Measurements from ENCODE around the gene SDHAF2. TPM values are rescaled to one million over a fixed set of nuclear protein-coding genes. Genes with fewer than 3 reads are reported as not detected.

SDHAF2 gene
- total and polyA plus RNA-seq, 9 of the 15 experiments (the other 6 are each of a cell fraction or from before 2014, with no cell fraction given) = 21.2 to 144 (median 40.4) TPM

- TF ChIP-seq ZNF696 (CRISPR knock-in tag; conservative IDR thresholded peaks at IDR 0.05) (no peak), ZZZ3 (IDR thresholded peaks at IDR 0.05) (no peak), ZKSCAN8 (CRISPR knock-in tag; IDR thresholded peaks at IDR 0.05) (no peak), CC2D1A (IDR thresholded peaks at IDR 0.05) (peak; percentile 61; the same call in 1 of the 2 replicates), ZBTB34 (CRISPR knock-in tag; IDR thresholded peaks at IDR 0.05) (no peak), ZNF282 (CRISPR knock-in tag; IDR thresholded peaks at IDR 0.05) (no peak), EZH2 (IDR thresholded peaks at IDR 0.05; ENCODE audit: borderline replicate concordance, low read depth, low read length) (no peak), PTBP1 (IDR thresholded peaks at IDR 0.05; ENCODE audit: low read depth, low read length) (no peak), NFATC3 (IDR thresholded peaks at IDR 0.05) (no peak), ZNF512 (tag; IDR thresholded peaks at IDR 0.05) (no peak), MYC (IDR thresholded peaks at IDR 0.05; ENCODE audit: low read depth, low read length) (no peak), MYC (CRISPR knock-in tag; IDR thresholded peaks at IDR 0.05; ENCODE audit: borderline replicate concordance, low read depth) (no peak), NEUROD1 (IDR thresholded peaks at IDR 0.05; ENCODE audit: borderline replicate concordance, low read depth, low read length, partially characterized antibody) (no peak), DMBX1 (CRISPR knock-in tag; IDR thresholded peaks at IDR 0.05; ENCODE audit: borderline replicate concordance) (no peak), ZBTB12 (CRISPR knock-in tag; IDR thresholded peaks at IDR 0.05) (no peak), CTCFL (IDR thresholded peaks at IDR 0.05; ENCODE audit: borderline replicate concordance, insufficient read depth, low read depth, low read length, poor library complexity, severe bottlenecking) (no peak), EWSR1 (IDR thresholded peaks at IDR 0.05; ENCODE audit: borderline replicate concordance, low read depth, partially characterized antibody) (no peak), SMARCC2 (IDR thresholded peaks at IDR 0.05; ENCODE audit: low read depth) (no peak), E2F1 (CRISPR knock-in tag; IDR thresholded peaks at IDR 0.05) (no peak), RBFOX2 (IDR thresholded peaks at IDR 0.05; ENCODE audit: low read depth, low read length) (no peak)
These were observed 45.4 kb upstream of the SDHAF2 start (continued) for GRCh38 chr11:61384271-61385242.
